HG02981 (cell line): ENCODE results near the gene PLPP6.
"Not testable (repeated sequence)": the region's sequence is repeated elsewhere in the genome, so short reads cannot be mapped to it uniquely, and the experiment has no call there.

Experiments
- ATAC-seq: cut with Tn5 transposase; IDR thresholded peaks from one replicate; pipeline ENCODE4 v1.9.1; 2021; ENCODE audit warnings: mild to moderate bottlenecking, moderate library complexity; ENCODE audit not compliant: unreplicated experiment

Gene PLPP6

GRCh38 chr9:4662108-4662988 is at the start of gene PLPP6:
Gene PLPP6, plus strand, starts transcription at chr9:4662294. Its CDS starts 82 bp downstream, at chr9:4662376.
- peak; percentile 82 for ATAC-seq

- no peak for ATAC-seq
Observed at GRCh38 chr9:4614627-4615026, 47.5 kb upstream of the PLPP6 start.

GRCh38 chr9:4615251-4615650 is 46.8 kb upstream of the PLPP6 start:
- no peak for ATAC-seq

GRCh38 chr9:4615778-4616177 is 46.3 kb upstream of the PLPP6 start:
- ATAC-seq: no peak

- no peak for ATAC-seq
Observed at GRCh38 chr9:4617752-4618151, 44.3 kb upstream of the PLPP6 start.

GRCh38 chr9:4618700-4619099 is 43.4 kb upstream of the PLPP6 start:
- ATAC-seq: no peak

- no peak for ATAC-seq
Observed at GRCh38 chr9:4620057-4620765, 41.9 kb upstream of the PLPP6 start.

GRCh38 chr9:4620881-4621555 is 41.1 kb upstream of the PLPP6 start:
- ATAC-seq: no peak

- ATAC-seq: no peak
Observed at GRCh38 chr9:4622016-4622415, 40.1 kb upstream of the PLPP6 start.

- no peak for ATAC-seq
Observed at GRCh38 chr9:4630836-4631235, 31.3 kb upstream of the PLPP6 start.

- ATAC-seq: no peak
Observed at GRCh38 chr9:4638968-4639367, 23.1 kb upstream of the PLPP6 start.

- ATAC-seq: no peak
Observed at GRCh38 chr9:4639420-4639819, 22.7 kb upstream of the PLPP6 start.

GRCh38 chr9:4640027-4640426 is 22.1 kb upstream of the PLPP6 start:
- no peak for ATAC-seq

- ATAC-seq: no peak
Observed at GRCh38 chr9:4642351-4642750, 19.7 kb upstream of the PLPP6 start.

- ATAC-seq: no peak
Observed at GRCh38 chr9:4654084-4654483, 8.0 kb upstream of the PLPP6 start.

GRCh38 chr9:4654538-4654937 is 7.6 kb upstream of the PLPP6 start:
- no peak for ATAC-seq

GRCh38 chr9:4656196-4656595 is 5.9 kb upstream of the PLPP6 start:
- not testable (repeated sequence) for ATAC-seq

GRCh38 chr9:4656621-4657020 is 5.5 kb upstream of the PLPP6 start:
- ATAC-seq: no peak

GRCh38 chr9:4657426-4658159 is 4.5 kb upstream of the PLPP6 start:
- ATAC-seq: no peak

- ATAC-seq: not testable (repeated sequence)
Observed at GRCh38 chr9:4660665-4661064, 1.4 kb upstream of the PLPP6 start.

GRCh38 chr9:4661165-4661564 is 929 bp upstream of the PLPP6 start:
- ATAC-seq: no peak
